T-helper 2 cell (primary cell): ENCODE measurements around the gene CD83.
"Not testable (repeated sequence)": the region's sequence is repeated elsewhere in the genome, so short reads cannot be mapped to it uniquely, and the experiment has no call there.

Experiments used
- DNase-seq, 5 experiments: peaks; one replicate each; pipeline versions ENCODE4 v3.0.0 to v3.0.0-alpha.2; 2012 to 2022

Gene CD83

DNA sequence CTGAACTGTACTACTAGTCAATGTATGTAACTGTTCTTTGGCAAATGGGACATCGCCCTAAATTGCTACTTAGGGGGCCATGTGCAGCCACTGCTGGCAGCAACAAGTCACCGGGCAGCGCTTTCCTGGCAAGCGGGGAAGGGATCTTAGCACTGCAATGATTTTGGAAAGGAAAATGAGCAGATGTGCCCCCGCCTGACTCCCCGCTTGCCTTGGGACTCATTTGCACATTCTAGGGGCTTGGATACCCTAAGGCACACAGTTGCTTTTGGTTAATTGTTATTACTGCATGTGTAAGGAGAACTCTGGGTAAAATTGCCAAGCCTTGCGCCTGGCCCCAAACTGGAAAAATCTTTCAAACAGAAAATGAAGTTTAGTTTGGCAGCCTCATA lies 32.2 kb downstream of the CD83 start:
- DNase-seq = no peak

DNA sequence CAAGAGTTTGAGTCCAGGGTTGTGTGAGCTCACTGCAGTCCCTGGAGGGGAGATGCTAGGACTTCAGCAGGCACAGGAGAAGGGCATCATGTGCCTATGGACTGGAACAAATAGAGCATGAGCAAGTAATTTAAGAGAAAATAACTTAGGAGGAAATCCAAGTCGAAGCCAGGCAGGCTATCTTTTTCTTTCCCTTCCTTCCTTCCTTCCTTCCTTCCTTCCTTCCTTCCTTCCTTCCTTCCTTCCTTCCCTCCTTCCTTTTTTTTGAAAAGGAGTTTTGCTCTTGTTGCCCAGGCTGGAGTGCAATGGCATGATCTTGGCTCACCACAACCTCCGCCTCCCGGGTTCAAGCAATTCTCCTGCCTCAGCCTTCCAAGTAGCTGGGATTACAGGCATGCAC lies 33.7 kb downstream of the CD83 start:
- not testable (repeated sequence) for DNase-seq

DNA sequence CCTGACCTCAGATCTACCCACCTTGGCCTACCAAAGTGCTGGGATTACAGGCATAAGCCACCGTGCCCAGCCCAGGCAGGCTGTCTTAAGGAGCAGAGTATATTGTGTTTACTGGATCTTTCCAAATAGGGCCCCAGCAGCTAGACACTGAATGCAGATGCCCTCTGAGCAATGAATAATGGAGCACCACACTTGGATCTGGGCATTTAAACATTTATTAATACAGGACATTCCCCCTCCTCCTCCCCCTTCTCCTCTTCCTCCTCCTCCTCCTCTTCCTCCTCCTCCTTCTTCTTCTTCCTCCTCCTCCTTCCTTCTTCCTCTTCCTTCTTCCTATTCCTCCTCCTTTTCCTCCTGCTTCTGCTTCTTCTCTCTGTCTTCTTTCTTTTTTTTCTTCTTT lies 34.2 kb downstream of the CD83 start:
- no peak for DNase-seq

DNA sequence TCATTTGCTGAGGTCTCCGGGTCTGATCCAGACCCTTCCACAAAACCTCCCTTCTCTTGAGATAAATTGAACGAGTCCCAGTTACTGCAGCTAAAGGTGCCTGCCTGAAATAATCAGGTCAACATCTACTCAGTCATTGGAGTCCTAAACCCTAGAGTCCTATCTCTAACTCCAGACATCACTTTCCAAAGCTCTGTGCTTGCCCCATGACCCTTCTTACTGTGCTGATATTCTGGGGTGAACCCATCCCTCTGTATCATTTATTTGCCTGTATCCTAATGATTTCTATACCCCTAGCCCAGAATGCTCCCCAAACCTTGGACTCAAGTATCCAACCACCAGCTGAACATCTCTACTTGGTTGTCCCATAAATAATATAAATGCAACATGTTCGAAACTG lies 35.7 kb downstream of the CD83 start:
- no peak for DNase-seq

DNA sequence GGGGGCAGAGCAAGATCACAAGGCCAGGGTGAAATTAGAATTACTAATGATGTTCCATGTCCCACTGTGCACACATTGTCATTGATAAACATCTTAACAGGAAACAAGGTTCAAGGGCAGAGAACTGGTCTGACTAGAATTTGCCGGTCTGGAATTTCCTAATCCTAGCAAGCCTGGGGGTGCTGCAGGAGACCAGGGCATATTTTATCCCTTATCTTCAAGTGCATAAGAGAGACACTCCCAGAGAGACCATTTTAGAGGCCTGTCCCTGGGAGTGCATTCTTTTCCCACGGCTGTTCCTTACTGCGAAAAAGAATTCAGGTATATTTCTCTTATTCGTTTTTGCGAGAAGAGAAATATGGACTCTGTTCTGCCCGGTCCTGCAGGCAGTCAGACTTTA lies 41.5 kb downstream of the CD83 start:
- DNase-seq = no peak

DNA sequence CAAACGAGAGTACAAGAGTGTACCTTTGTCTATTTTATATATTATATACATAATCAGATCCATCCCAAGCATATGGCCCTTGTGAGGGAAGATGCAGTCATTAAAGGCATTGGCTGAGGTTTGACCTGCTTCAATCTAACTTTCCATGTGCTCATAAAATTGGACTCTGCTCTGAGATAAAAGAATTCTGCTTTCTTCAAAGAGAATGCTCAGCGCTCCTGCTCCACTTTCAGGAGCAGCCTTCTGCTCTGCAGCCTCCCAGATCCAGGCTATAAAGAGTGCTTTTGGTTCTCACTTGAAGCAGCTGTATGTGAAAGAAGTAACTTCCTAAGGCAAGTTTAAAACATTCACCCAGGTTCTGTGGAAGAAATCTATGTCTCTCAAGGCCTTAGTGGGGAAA lies 45.3 kb downstream of the CD83 start:
- no peak for DNase-seq

DNA sequence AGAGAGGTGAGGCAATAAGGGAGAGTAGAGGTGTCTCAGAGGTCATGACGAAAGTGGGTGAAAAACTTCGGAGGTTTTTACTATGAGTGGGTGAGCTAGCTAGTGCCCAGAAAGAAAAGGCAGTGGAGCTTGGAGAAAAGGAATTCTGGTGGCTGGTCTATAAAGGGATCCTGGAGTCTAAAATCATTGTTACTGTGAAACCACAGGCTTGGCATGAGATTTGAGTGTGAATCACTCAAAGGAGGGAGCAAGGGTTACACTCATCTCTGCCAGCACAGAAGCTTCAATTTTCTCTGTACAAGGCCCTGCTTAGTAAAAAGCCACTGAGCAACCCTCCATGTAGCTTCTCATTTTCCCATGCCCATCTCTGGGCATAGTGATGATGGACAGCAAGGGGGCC lies 47.5 kb downstream of the CD83 start:
- DNase-seq = no peak

DNA sequence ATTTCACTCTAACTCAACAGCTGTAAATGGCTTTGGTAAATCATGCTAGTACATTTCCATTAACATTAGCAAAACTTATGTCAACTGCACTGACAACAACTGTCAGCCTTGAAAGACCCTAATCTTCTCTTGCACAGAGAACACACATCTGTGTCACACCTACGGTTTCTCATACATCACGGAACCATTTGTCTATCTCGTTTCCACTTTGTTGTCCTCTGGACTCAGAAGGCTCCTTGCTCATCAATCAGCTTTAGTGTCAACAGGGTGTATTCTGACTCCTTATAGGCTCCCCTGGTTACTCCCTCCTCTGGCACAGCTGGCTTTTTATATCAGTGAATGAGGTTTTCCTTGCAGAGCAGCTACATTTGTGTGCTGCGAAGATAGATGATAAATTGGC lies 49.3 kb downstream of the CD83 start:
- no peak for DNase-seq

DNA sequence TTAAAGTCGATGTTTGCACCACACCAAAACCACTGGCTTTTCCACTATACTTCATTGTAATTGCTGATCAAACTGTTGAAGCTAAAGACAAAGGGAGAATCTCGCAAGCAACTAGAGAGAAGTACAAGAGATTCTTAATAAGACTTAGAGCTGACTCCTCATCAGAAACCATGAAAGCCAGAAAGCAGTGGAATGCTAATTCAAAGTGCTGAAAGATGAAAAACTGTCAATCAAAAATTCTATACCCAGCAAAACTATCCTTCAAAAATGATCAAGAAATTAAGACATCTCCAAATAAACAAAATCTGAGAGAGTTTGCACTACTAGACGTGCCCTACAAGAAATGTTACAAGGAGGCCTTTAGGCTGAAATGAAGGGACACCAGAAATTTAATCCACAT lies 52.6 kb downstream of the CD83 start:
- no peak for DNase-seq

DNA sequence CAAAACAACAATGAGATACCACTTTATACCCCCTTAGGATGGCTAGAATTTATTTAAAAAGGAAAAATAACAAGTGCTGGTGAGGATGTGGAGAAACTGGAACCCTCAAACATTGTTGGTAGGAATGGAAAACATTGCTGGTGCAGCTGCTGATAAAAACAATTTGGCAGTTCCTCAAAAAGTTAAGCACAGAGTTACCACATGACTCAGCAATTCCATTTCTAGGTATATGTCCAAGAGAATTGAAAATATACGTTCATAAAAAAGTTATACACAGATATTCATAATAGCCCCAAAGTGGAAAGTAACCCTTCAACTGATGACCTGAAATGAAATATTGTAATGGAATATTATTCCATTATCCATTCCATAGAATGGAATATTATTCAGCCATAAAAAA lies 55.0 kb downstream of the CD83 start:
- no peak for DNase-seq

DNA sequence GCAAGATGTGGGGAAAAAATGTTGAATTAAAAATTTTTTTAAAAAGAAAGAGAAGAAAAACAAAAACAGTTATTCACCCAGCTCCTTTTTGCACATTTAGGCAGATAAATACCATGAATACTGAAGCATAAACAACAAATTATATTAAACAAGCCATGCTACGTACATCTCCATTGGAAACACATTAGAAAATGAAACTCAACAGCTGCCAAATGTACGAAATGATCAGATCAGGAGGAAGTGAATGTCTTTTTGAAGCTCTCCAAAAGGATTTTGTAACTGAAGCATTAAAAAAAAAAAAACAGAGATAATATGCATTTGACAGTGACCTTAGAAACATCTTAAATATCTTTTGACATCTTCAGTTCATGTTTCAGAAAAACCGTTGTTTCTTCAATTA lies 56.7 kb downstream of the CD83 start:
- no peak for DNase-seq

DNA sequence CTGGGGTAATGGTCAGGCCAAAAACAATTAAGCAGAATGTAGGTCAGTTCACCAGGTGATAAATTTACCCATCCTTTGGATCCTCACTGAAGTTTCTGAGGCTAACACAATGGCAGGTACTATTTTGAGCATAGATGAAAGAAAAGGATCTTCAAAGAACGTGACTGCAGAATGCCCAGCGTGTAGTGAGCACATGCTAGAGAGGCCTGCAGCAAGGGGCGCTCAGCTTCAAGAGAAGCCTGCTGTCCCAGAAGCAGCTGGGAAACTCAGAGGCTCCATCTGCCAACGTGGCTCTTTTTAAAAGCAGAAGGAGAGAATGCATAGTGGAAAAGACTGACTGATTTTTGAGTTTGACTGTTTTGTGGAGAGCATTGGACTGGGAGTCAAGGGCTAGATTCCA lies 57.4 kb downstream of the CD83 start:
- no peak for DNase-seq

DNA sequence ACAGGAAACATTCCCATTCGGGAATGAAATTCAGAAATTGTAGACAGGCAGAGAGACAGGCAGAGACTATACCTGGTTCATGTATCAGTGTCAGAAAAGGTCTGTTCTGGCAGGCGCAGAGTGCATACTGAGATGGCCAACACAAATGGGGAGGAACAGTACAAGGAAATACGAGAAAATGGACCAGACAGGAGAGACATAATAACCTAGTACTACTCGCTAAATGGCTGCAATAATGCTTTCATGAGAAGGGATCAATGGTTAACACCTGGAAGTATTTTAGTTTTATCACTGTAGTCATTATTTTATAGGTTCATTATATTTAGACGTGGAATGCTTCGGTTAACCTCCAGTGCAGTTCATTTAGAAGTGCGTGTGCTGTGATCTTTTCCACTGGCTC lies 58.9 kb downstream of the CD83 start:
- no peak for DNase-seq

DNA sequence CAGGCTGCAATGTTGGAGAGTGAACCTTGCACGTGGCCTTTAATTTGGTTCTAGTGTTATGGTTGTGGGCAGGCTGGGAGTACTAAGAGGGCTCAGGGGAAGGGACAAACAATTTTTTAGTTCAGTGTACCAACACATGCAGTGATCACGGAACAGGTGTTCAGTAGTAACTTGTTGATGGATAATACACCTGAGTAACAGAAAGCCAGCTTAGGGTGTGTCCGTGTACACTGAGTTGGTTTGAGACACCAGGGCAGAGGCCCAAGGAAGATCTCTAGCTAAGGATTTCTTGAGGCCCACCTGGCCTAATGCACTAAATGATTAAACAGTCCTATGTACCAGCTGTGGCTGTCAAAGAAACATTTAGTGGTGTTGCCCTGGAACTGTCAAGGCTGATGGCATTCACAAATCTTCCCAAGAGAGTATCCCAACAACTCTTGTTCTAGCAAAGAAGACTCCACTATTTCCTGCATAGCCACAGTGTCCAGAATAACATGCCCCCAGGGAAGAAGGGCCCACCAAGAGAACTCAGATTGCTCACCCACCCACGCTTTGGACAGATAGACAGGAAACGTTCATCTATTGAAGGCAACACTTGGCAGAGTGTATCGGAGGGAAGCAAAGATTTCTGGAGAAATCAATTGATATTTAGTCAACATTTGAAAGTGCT lies 60.0 kb downstream of the CD83 start:
- DNase-seq = no peak

DNA sequence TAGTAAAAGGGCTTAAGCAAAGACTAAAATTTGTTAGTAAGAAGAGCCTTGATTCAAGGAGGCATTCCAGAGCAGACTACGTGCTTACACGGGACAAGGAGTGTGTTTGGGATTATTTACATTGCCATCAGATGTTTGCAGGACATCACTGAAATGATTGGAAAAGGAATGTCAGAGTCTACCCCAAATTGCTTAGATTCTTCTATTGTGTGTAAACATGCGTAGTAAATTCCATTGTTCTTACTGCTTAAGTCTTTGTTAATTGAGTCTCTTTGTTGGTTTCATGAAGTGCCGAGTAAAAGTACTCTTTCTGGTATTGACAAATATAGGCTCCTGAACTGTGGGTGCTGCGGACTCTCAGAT lies 60.5 kb downstream of the CD83 start:
- DNase-seq = no peak

DNA sequence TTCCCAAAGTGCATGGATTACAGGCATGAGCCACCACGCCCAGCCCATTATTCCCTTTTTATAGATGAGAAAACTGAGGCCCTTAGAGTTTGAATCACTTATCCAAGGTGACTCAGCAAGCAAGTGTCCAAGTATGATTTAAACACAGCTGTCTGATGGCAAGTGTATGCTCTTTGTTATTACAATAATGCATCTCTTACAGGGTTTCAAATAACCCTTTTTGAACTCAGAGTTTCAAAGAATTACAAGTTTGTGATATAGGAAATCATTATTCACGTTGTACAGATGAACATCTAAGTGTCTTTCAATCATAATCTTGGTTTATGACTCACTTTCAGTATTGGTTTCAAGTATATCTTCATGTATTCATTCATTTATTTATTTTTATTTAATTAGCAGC lies 63.0 kb downstream of the CD83 start:
- DNase-seq = no peak

DNA sequence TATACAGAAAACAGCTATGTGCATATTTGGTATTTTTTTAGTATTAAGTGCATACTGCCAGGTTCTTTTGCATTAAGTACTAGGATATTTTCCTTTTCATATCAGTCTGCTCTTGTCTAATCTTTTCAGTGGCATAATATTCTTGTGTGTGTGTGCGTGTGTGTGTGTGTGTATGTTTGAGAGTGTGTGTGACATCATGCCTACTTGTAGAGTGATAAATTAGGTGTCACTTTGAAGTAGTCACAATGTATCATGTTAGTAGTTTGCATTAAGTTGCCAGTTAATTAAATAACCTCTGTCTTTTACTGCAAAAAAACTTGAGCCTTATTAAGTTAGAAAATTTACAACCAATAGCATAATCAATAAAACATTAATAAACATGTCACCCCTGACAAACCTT lies 65.3 kb downstream of the CD83 start:
- no peak for DNase-seq
